SK-N-SH treated with all-trans-retinoic acid at 6 μM for 48 hours (cell line): ENCODE data around the gene PAPPA.

ENCODE experiments used
- ATAC-seq: fragments of 200-7000 bp; cut with Tn5 transposase; 3 replicates; pipeline ENCODE4 v1.9.1; 2020; ENCODE audit warnings: mild to moderate bottlenecking, moderate library complexity
- ARNTL ChIP-seq: fragments of 450-650 bp; formaldehyde crosslinking; IDR thresholded peaks from 2 replicates; pipeline ENCODE4 v1.5.0; 2020; ENCODE audit warnings: low read depth, mild to moderate bottlenecking, moderate library complexity, borderline replicate concordance
- BACH2 ChIP-seq: fragments of 250-450 bp; sonication (Bioruptor Pico); IDR thresholded peaks from 2 replicates; pipeline ENCODE4 v1.9.0; 2021; ENCODE audit warnings: mild to moderate bottlenecking, borderline replicate concordance
- CSDC2 ChIP-seq: fragments of 250-450 bp; sonication (Bioruptor Pico); IDR thresholded peaks from 2 replicates; pipeline ENCODE4 v1.5.0; 2020; ENCODE audit warnings: mild to moderate bottlenecking, moderate library complexity
- ESRRG ChIP-seq: fragments of 250-450 bp; sonication (Bioruptor Pico); IDR thresholded peaks from 2 replicates; pipeline ENCODE4 v1.6.1; 2021; ENCODE audit warnings: mild to moderate bottlenecking
- GLIS3 ChIP-seq: fragments of 250-450 bp; sonication (Bioruptor Pico); IDR thresholded peaks from 2 replicates; pipeline ENCODE4 v1.5.0; 2020; ENCODE audit warnings: mild to moderate bottlenecking, moderate library complexity
- ISL1 ChIP-seq: fragments of 250-450 bp; sonication (Bioruptor Pico); IDR thresholded peaks from 2 replicates; pipeline ENCODE4 v2.1.2; 2022; ENCODE audit warnings: mild to moderate bottlenecking, moderate library complexity
- OSR1 ChIP-seq: fragments of 250-450 bp; sonication (Bioruptor Pico); IDR thresholded peaks from 2 replicates; pipeline ENCODE4 v1.8.0; 2022; ENCODE audit warnings: moderate library complexity, mild to moderate bottlenecking, inconsistent platforms
- PATZ1 ChIP-seq: fragments of 250-450 bp; sonication (Bioruptor Pico); IDR thresholded peaks from 2 replicates; pipeline ENCODE4 v1.8.0; 2020; ENCODE audit warnings: mild to moderate bottlenecking, moderate library complexity, borderline replicate concordance
- POU6F1 ChIP-seq: fragments of 250-450 bp; sonication (Bioruptor Pico); IDR thresholded peaks from 2 replicates; pipeline ENCODE4 v1.8.0; 2021; ENCODE audit warnings: low read depth, mild to moderate bottlenecking, moderate library complexity, borderline replicate concordance
- PPARA ChIP-seq: fragments of 250-450 bp; sonication (Bioruptor Pico); IDR thresholded peaks from 2 replicates; pipeline ENCODE4 v1.5.0; 2020; ENCODE audit warnings: mild to moderate bottlenecking, borderline replicate concordance
- RARB ChIP-seq: fragments of 250-450 bp; sonication (Bioruptor Pico); IDR thresholded peaks from 2 replicates; pipeline ENCODE4 v1.8.0; 2021; ENCODE audit warnings: mild to moderate bottlenecking, moderate library complexity
- SNAI2 ChIP-seq: fragments of 250-450 bp; sonication (Bioruptor Pico); IDR thresholded peaks from 2 replicates; pipeline ENCODE4 v1.5.0; 2020; ENCODE audit warnings: mild to moderate bottlenecking, moderate library complexity
- TCF4 ChIP-seq: fragments of 250-450 bp; sonication (Bioruptor Pico); IDR thresholded peaks from 2 replicates; pipeline ENCODE4 v1.8.0; 2021; ENCODE audit warnings: mild to moderate bottlenecking, moderate library complexity, borderline replicate concordance
- TOX ChIP-seq: fragments of 250-450 bp; sonication (Bioruptor Pico); IDR thresholded peaks from 2 replicates; pipeline ENCODE4 v1.8.0; 2021; ENCODE audit warnings: mild to moderate bottlenecking, moderate library complexity, borderline replicate concordance
- ZC3H10 ChIP-seq: fragments of 250-450 bp; sonication (Bioruptor Pico); IDR thresholded peaks from 2 replicates; pipeline ENCODE4 v1.5.1; 2021; ENCODE audit warnings: mild to moderate bottlenecking, moderate library complexity
- ZFP3 ChIP-seq: fragments of 250-450 bp; sonication (Bioruptor Pico); IDR thresholded peaks from 2 replicates; pipeline ENCODE4 v1.5.0; 2020; ENCODE audit warnings: mild to moderate bottlenecking, moderate library complexity
- ZFP30 ChIP-seq: fragments of 450-650 bp; formaldehyde crosslinking; IDR thresholded peaks from 2 replicates; pipeline ENCODE4 v1.5.0; 2022; ENCODE audit warnings: mild to moderate bottlenecking, moderate library complexity
- ZNF565 ChIP-seq: fragments of 450-650 bp; formaldehyde crosslinking; conservative IDR thresholded peaks from 2 replicates; pipeline ENCODE4 v1.5.0; 2020; ENCODE audit warnings: low read depth, mild to moderate bottlenecking, moderate library complexity
- ZNF70 ChIP-seq: fragments of 450-650 bp; formaldehyde crosslinking; IDR thresholded peaks from 2 replicates; pipeline ENCODE4 v1.5.0; 2020; ENCODE audit warnings: mild to moderate bottlenecking, moderate library complexity
- ZNF8 ChIP-seq: fragments of 450-650 bp; formaldehyde crosslinking; IDR thresholded peaks from 2 replicates; pipeline ENCODE4 v1.5.0; 2020; ENCODE audit warnings: mild to moderate bottlenecking, moderate library complexity
- TF ChIP-seq, protein P1 (sequence below): fragments of 250-450 bp; sonication (Bioruptor Pico); IDR thresholded peaks from 2 replicates; pipeline ENCODE4 v1.5.0; 2020; ENCODE audit warnings: mild to moderate bottlenecking, moderate library complexity
- TF ChIP-seq, protein P2 (sequence below): fragments of 250-450 bp; sonication (Bioruptor Pico); IDR thresholded peaks from 2 replicates; pipeline ENCODE4 v1.5.1; 2020; ENCODE audit warnings: low read depth, mild to moderate bottlenecking, moderate library complexity
- TF ChIP-seq, protein P3 (sequence below): fragments of 250-450 bp; sonication (Bioruptor Pico); IDR thresholded peaks from 2 replicates; pipeline ENCODE4 v1.5.1; 2021; ENCODE audit warnings: mild to moderate bottlenecking, moderate library complexity

PAPPA gene

GRCh38 chr9:116162241-116162781, 8.7 kb downstream of the PAPPA start:
- TF ChIP-seq, protein P1, sequence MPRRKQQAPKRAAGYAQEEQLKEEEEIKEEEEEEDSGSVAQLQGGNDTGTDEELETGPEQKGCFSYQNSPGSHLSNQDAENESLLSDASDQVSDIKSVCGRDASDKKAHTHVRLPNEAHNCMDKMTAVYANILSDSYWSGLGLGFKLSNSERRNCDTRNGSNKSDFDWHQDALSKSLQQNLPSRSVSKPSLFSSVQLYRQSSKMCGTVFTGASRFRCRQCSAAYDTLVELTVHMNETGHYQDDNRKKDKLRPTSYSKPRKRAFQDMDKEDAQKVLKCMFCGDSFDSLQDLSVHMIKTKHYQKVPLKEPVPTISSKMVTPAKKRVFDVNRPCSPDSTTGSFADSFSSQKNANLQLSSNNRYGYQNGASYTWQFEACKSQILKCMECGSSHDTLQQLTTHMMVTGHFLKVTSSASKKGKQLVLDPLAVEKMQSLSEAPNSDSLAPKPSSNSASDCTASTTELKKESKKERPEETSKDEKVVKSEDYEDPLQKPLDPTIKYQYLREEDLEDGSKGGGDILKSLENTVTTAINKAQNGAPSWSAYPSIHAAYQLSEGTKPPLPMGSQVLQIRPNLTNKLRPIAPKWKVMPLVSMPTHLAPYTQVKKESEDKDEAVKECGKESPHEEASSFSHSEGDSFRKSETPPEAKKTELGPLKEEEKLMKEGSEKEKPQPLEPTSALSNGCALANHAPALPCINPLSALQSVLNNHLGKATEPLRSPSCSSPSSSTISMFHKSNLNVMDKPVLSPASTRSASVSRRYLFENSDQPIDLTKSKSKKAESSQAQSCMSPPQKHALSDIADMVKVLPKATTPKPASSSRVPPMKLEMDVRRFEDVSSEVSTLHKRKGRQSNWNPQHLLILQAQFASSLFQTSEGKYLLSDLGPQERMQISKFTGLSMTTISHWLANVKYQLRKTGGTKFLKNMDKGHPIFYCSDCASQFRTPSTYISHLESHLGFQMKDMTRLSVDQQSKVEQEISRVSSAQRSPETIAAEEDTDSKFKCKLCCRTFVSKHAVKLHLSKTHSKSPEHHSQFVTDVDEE = no peak
- TF ChIP-seq, protein P2, sequence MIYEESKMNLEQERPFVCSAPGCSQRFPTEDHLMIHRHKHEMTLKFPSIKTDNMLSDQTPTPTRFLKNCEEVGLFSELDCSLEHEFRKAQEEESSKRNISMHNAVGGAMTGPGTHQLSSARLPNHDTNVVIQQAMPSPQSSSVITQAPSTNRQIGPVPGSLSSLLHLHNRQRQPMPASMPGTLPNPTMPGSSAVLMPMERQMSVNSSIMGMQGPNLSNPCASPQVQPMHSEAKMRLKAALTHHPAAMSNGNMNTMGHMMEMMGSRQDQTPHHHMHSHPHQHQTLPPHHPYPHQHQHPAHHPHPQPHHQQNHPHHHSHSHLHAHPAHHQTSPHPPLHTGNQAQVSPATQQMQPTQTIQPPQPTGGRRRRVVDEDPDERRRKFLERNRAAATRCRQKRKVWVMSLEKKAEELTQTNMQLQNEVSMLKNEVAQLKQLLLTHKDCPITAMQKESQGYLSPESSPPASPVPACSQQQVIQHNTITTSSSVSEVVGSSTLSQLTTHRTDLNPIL (CRISPR knock-in tag) = no peak
- TF ChIP-seq ZC3H10 (CRISPR knock-in tag) (no peak), ZNF565 (CRISPR knock-in tag) (no peak), POU6F1 (CRISPR knock-in tag) (no peak), OSR1 (CRISPR knock-in tag) (no peak), PPARA (CRISPR knock-in tag) (no peak), RARB (no peak), ZFP30 (CRISPR knock-in tag) (no peak), BACH2 (CRISPR knock-in tag) (no peak), ESRRG (CRISPR knock-in tag) (no peak), ZFP3 (no peak), ISL1 (no peak), PATZ1 (CRISPR knock-in tag) (no peak), GLIS3 (CRISPR knock-in tag) (no peak), ZNF70 (no peak), ZNF8 (CRISPR knock-in tag) (no peak), SNAI2 (CRISPR knock-in tag) (no peak), ARNTL (no peak)
- TF ChIP-seq, all 23 proteins: peak for 0

DNA sequence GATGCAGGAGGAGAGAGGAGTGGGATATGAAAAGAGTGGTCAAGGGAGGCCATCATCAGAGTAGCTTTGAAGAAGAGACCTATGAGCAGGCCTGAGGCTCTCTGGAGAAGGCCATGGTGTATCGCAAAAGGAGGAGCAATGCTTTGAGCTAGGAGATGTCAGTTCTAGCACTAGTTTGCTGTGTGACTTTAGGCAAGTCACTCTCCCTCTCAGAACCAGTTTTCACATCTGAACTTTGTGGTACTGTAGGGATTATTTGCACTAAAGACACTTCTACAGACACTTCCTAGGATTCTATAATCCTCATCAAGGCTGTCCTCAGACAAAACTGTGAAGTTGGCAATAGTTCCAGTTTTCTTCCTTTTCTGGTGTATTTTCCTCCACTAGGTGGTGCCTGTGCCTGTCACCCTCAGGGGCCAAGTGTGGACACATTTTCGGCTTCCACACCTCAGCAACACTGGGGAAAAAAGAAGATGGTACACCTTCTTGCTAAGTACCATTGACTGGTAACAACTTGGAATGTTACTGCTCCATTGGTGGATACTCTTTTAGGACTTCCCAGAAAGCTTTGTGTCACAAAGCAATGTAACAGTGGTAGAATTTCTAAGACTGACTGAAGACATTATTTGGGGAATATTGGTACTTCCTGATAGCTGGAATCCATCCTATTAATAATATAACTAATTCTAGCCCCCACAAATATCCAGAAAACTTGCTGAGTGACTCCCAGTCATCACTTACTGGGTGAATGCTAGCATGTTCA, 9.9 kb downstream of the PAPPA start:
- no peak for ATAC-seq
- TF ChIP-seq, protein P2 (CRISPR knock-in tag) = no peak
- TF ChIP-seq PPARA (CRISPR knock-in tag) (no peak), CSDC2 (CRISPR knock-in tag) (no peak), PATZ1 (CRISPR knock-in tag) (no peak), BACH2 (CRISPR knock-in tag) (no peak), ESRRG (CRISPR knock-in tag) (no peak), TCF4 (no peak), ZNF70 (no peak), RARB (no peak), ARNTL (no peak), GLIS3 (CRISPR knock-in tag) (no peak), TOX (CRISPR knock-in tag) (no peak), ZFP30 (CRISPR knock-in tag) (no peak)
- TF ChIP-seq, protein P3, sequence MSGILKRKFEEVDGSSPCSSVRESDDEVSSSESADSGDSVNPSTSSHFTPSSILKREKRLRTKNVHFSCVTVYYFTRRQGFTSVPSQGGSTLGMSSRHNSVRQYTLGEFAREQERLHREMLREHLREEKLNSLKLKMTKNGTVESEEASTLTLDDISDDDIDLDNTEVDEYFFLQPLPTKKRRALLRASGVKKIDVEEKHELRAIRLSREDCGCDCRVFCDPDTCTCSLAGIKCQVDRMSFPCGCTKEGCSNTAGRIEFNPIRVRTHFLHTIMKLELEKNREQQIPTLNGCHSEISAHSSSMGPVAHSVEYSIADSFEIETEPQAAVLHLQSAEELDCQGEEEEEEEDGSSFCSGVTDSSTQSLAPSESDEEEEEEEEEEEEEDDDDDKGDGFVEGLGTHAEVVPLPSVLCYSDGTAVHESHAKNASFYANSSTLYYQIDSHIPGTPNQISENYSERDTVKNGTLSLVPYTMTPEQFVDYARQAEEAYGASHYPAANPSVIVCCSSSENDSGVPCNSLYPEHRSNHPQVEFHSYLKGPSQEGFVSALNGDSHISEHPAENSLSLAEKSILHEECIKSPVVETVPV (CRISPR knock-in tag) = no peak
- TF ChIP-seq, protein P1 = no peak

More at GRCh38 chr9:116162241-116162781, 8.7 kb downstream of the PAPPA start:
- ATAC-seq = no peak
